Measurements from ENCODE around the gene MDM2.
"Not testable (repeated sequence)": the region's sequence is repeated elsewhere in the genome, so short reads cannot be mapped to it uniquely, and the experiment has no call there.

The MDM2 gene

GRCh38 chr12:68854554-68854953 is 46.6 kb downstream of the MDM2 start:
- no peak for FAIRE-seq

GRCh38 chr12:68855111-68855510 is 47.1 kb downstream of the MDM2 start:
- no peak for FAIRE-seq

GRCh38 chr12:68855771-68856170 is 47.8 kb downstream of the MDM2 start:
- FAIRE-seq: no peak

DNA sequence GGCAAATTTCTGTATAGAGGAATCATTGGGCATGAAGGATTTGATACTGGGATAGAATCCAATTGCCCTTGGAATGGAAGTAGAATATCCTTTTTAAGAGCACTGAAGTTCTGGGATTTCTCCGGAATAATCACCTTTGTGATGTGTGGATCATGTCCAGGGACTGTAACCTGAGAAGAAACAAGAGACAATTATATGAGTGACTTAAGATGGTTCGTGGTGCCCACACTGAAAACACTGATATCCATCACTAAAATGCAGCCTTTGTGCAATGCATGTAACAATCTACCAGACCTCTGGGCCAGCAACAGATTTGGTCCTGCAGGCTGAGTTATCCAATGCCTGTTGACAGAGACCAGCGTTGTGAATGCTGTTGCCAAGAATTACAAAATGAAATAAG is 48.5 kb downstream of the MDM2 start:
- no peak for FAIRE-seq

GRCh38 chr12:68861890-68862289 is 53.9 kb downstream of the MDM2 start:
- no peak for FAIRE-seq

- no peak for FAIRE-seq
Measured at GRCh38 chr12:68863109-68863770, 55.3 kb downstream of the MDM2 start.

DNA sequence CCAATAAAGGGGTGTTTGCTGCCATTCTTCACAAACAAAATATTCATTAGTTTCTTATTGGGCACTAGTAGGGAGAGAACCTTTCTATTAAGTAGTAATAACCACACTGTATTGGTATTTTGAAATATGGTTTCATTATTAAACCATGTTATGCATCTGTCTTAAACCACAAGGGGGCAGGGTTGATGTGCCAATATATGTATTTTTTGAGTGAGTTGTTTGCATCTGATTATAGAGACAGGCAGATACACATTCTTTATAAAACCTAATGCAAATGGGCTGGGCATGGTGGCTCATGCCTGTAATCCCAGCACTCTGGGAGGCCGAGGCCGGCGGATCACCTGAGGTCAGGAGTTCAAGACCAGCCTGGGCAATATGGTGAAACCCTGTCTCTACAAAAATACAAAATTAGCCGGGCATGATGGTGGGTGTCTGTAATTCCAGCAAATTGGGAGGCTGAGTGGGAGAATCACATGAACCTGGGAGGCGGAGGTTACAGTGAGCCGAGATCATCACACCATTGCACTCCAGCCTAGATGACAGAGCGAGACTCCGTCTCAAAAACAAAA is 56.0 kb downstream of the MDM2 start:
- not testable (repeated sequence) for FAIRE-seq

- no peak for FAIRE-seq
Measured at GRCh38 chr12:68864604-68865003, 56.6 kb downstream of the MDM2 start.

DNA sequence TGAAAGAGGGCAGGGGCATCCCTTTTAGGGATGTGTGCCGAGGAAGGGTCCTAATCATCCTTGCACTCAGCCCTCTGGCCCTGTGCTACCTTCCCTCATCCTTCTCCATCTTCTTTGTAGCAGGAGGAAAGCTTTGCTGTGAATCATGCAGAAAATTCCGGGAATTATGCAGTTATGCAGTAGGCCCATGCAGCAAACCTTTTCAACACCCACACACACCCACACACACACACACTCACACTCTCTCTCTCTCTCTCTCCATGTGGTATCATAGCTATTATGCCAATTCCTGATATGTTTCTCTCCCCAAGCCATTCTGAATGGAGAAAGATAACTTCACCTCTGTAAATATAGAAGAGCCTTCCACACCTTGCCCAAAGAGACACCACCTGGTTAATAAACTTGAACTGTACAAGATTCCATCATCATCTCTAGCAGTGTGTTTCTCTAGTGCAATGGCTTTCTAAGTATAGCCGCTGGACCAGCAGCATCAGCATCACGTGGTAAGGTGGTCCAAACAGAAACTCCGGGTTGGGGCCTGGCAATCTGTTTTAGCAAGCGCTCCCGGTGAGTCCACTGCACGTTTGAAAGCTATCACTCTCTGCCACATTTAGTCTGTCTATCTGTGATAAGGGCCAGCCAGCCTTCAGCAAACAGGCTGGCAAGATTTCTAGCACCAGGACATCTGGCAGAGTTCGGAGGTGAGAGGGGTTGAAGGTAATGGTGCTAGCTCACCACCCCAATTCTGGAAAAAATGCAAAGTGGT is 57.6 kb downstream of the MDM2 start:
- FAIRE-seq: no peak

GRCh38 chr12:68866950-68867349 is 59.0 kb downstream of the MDM2 start:
- FAIRE-seq: no peak

DNA sequence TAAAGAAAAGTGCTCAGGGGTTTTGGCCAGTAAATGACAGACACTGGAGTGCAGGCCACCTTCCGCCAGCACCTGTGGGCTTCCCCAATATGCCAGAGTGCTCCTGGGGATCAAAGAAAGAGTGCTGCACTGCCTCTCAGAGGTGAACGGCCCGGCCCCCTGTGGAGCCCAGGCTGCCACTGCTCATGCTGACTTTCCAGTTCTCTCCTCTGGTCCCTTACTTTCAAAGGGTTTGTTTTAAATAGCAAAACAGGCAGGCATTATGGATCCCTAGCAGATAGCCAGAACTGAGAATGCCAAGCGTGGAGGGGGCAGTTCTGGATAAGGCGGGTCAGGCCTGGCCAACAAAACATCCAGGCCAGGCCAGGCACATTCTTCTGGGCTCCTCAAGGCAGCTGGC is 59.6 kb downstream of the MDM2 start:
- FAIRE-seq: no peak

DNA sequence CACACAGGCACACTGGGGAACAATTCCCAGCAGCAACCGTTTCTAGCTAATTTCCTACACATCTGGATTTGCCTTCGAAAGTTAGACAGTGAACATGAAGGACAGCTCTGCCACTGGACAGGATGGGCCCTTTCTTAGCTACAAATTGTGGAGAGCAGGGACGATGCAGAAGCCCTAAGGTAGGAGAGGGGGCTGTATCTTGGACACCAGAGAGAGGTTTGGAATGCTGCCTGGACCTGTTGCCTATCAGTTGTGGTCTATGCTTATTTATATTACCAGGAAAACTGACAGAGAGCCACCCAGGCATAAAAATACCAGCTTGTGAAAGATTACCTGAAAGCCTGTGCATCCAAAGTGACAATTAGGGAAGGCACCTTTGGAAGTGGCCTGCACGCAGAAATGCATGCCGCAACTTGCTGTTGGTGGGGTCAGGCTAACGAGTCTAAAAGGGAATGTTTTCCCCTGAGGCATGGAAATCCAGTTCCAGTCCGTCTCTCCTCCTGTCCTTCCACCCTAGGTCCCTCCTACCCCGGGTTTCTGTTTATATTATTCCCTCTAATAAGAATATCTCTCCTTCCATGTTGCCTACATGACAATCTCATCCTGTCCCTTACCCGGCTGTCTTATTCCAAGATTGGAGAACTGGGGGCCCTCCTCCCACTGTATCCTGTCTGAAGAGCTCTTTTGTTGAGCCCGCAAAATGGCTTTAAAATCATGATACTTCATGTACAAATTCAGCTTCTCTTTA is 60.2 kb downstream of the MDM2 start:
- FAIRE-seq: no peak

DNA sequence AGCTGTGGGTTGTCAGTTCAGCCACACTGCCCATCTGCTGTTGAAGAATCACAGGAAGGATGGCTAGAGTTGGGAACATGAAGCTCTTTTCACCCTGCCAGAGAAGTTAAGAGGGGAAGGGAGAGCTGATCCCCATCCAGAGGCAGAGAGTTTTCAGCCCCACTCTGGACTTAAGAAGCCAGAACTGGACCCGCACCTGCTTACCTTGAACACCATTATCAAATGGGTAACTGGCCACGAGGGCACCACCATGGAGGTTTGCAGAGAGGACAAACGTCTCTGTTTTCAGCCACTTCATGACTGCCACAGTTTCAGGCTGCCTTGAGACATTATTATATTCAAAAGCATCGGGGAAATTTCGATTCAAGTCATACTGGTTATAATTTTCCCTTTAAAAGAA is 62.0 kb downstream of the MDM2 start:
- no peak for FAIRE-seq

DNA sequence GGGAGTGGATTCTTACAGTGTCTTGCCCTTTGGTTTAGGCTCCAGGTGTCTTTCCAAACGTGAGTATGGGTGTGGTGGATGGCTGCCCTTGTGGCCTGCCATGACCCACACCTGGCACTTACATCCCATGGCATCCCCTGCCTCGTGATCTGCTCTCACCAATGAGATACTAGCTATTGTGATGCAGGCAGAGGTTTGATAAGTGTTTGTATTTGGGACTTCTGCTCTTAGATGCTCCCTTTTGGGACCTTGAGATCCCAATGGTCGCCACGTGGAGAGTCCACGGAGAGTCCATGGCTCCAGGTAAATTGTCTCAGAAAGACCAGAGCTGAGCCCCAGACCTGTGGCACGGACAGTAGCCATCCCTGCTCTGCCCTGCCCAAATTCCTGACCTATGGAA is 62.5 kb downstream of the MDM2 start:
- FAIRE-seq: no peak

DNA sequence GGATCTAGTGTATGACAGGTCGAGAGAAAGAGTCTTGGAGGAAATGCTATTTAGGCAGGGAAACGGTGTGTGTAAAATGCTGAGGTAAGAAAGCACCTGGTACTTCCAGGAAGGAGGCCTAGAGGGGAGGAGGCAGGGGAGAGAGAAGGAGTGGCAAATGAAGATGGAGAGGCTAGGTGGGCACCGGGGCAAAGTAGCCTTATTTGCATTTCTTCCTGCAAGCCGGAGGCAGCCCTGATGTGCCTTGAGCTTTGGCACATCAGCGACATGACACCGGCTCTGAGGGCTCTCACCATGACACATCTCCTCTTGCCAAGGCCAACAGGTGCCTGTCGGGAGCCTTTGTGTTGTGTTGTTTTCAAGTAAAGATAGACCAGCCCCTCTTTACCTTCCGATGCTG is 63.4 kb downstream of the MDM2 start:
- no peak for FAIRE-seq

GRCh38 chr12:68871921-68872320 is 63.9 kb downstream of the MDM2 start:
- no peak for FAIRE-seq

DNA sequence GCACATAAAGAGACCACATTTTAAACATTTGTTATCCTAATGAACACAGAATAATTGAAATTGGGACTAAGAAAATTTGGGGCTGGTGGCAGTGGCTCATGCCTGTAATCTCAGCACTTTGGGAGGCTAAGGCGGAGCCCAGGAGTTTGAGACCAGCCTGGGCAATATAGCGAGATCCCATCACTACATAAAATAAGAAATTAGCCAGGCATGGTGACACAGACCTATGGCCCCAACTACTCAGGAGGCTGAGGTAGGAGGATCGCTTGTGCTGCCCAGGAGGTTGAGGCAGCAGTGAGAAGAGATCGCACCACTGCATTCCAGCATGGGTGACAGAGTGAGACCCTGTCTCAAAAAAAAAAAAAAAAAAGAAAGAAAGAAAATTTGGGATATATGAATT is 65.3 kb downstream of the MDM2 start:
- FAIRE-seq: no peak

DNA sequence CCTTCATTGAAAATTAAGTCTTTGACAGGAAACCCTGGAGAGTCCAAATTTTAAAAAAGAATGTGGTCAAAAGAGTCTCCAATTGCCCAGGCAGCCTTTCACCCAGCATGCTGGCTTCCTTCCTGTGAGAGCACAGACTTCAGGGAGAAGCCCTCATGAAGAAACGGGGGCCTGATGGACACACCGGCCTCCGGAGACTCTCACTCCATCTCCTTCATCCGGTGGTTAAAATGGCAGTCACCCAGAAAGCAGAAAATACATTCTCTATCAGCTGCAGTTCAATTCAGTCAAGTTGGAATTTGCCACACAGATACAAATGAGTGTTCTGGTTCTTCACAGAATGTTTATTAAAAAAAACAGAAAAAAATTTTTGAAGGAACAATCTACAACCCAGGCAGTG is 68.5 kb downstream of the MDM2 start:
- no peak for FAIRE-seq

GRCh38 chr12:68877583-68877982 is 69.6 kb downstream of the MDM2 start:
- no peak for FAIRE-seq

DNA sequence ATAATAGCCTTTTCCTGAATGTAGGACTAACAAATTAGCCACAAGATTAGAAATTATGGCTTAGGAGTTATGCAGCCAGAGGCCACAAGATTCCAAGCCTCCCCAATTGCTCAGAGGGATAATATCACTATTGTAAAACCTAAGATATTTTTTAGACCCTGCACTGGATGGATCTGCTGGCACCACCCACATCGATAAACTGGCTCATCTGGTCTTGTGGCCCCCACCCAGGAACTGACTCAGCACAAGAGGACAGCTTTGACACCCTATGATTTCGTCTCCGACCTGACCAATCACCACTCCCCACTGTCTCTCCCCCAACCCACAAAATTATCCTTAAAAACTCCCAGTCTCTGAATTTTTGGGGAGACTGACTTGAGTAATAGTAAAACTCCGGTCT is 70.3 kb downstream of the MDM2 start:
- FAIRE-seq: no peak

DNA sequence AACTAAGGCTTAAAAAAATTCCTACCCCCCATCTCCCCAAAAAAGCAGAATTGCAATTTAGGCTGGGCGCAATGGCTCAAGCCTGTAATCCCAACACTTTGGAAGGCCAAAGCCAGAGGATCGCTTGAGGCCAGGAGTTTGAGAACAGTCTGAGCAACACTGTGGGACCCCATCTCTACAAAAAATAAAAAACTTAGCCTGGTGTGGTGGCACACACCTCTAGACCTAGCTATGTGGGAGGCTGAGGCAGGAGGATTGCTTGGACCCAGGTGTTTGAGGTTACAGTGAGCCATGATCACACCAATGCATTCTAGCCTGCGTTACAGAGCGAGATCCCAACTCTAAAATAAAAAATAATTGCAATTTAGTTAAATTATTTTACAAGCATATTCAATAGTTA is 70.9 kb downstream of the MDM2 start:
- no peak for FAIRE-seq

DNA sequence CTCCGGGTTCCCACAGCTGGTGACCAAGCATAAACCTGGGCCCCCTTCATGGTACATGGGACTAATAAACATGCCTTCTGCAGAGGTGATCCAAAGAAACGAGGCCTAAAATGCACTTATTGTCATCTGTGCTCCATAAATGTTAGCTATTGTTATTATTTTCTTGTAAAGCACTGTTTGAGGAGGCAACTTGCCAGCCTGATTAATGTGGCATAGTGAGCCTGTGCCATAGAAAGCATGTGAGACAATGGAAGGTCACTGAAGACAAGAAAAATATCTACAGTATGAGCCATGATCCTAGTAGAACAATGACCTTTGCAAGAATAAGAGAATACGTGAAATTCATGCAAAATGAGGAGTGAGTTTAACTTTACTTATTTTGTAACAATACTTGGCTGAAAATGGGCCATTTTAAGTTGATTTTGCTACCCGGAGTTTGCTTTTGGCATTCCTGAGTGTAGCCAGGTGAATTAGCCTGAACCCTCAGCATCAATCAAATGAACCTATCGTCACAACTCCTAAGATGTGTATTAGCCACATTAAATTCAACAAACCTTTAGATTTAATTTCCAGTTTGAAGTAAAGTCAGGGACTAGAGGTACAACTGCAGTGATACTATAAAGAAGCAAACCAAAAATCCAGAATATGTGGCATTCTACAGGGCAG is 72.8 kb downstream of the MDM2 start:
- FAIRE-seq: no peak
